Uterus (tissue), 2 donors: ENCODE measurements around the gene MRPL43.

Source experiments
- POLR2A ChIP-seq, 2 donors: fragments of 450-650 bp; IDR thresholded peaks; one replicate each; pipeline ENCODE4 v1.6.1; 2016; ENCODE audit warnings: antibody characterized with exemption in 2 of 2, mild to moderate bottlenecking in 1 of 2, moderate library complexity in 1 of 2
- TF ChIP-seq, protein P1 (sequence below), 4 experiments: fragments of 200-600 bp in 2 of 4; fragments of 450-650 bp in 2 of 4; sonication (generic) in 2 of 4; IDR thresholded peaks; one replicate each; pipeline ENCODE4 v1.5.1; 2016 to 2019; ENCODE audit warnings: antibody characterized with exemption in 4 of 4, mild to moderate bottlenecking in 2 of 4, moderate library complexity in 1 of 4

DNA sequence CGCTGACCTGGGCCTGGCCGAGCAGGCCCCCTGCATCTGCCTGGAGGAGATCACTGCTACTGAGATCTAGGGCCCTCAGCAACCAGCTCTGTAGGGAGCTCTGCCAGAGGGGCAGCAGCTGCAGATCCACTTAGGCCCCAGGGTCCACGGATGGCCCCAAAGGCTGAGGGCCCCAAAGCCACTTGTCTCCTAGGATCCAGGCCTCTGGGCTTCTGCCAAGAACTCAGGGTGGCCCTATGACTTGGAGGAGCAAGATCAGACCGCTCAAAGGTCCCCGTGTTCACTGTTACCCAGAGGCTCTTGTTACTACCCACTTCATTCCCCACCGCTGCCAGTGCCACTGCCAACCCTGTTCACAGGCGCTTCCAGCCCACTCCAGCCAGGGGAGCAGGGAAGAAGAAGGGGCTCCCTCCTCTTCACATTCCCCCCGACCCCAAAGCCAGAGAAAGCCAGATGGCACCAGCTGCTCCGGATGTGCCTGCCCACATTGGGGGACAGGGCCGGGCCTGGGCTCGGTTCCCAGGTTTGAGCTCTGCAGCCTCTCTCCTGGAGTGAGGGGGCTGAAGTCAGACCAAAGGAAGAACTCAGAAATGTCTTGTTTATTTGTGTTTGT is 19.9 kb upstream of the MRPL43 start:
- TF ChIP-seq, protein P1, sequence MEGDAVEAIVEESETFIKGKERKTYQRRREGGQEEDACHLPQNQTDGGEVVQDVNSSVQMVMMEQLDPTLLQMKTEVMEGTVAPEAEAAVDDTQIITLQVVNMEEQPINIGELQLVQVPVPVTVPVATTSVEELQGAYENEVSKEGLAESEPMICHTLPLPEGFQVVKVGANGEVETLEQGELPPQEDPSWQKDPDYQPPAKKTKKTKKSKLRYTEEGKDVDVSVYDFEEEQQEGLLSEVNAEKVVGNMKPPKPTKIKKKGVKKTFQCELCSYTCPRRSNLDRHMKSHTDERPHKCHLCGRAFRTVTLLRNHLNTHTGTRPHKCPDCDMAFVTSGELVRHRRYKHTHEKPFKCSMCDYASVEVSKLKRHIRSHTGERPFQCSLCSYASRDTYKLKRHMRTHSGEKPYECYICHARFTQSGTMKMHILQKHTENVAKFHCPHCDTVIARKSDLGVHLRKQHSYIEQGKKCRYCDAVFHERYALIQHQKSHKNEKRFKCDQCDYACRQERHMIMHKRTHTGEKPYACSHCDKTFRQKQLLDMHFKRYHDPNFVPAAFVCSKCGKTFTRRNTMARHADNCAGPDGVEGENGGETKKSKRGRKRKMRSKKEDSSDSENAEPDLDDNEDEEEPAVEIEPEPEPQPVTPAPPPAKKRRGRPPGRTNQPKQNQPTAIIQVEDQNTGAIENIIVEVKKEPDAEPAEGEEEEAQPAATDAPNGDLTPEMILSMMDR (IDR thresholded peaks at IDR 0.05) = no peak
- no peak for TF ChIP-seq POLR2A (IDR thresholded peaks at IDR 0.05)
